K562 (cell line): Measurements from ENCODE around the gene LOXHD1. TPM values are rescaled to one million over a fixed set of nuclear protein-coding genes. Genes with fewer than 3 reads are reported as not detected.

Source experiments
- ATAC-seq: fragments of 200-7000 bp; cut with Tn5 transposase; 3 replicates; pipeline ENCODE4 v1.9.1; 2020; ENCODE audit warnings: moderate library complexity
- BruUV-seq: library from RNA; stranded (reverse); fragments of 400-500 nt; replicated peaks from 2 replicates; lab custom pipeline; 2021; lab: Mats Ljungman, UMichigan
- CTCF ChIA-PET: fragments of 300-600 bp; formaldehyde crosslinking; extraction: SDS; loops from one replicate; lab custom pipeline; 2021; ENCODE audit warnings: low intra/inter-chr PET ratio; lab: Yijun Ruan, JAX
- POLR2A ChIA-PET: fragments of 300-600, 350-650 bp; sonication (Branson Sonifier 250); formaldehyde crosslinking; extraction: SDS; loops from one replicate; lab custom pipeline; 2021; ENCODE audit warnings: antibody characterized with exemption, inconsistent platforms; lab: Yijun Ruan, JAX
- DNase-seq, 4 experiments: peaks; one replicate each; pipeline versions ENCODE4 v3.0.0 to v3.0.0-alpha.2; 2011 to 2018; ENCODE audit warnings: low spot score in 3 of 4, mixed read lengths in 3 of 4; ENCODE audit errors: extremely low read depth in 1 of 4
- FAIRE-seq: peaks from 2 replicates; lab custom pipeline; 2011; peaks lifted over from hg19 to GRCh38; lab: Jason Lieb, UNC
- H2AFZ ChIP-seq: 2 replicates; pipeline ENCODE4 v1.6.0; 2011; ENCODE audit warnings: low read depth, low read length, control low read depth, inconsistent platforms
- H3K27ac ChIP-seq: fragments of 200-600 bp; 3 replicates; pipeline ENCODE4 v1.8.0; 2011; ENCODE audit warnings: low read depth, mild to moderate bottlenecking, control low read depth, inconsistent platforms, low read length, moderate library complexity, mixed read lengths; ENCODE audit errors: extremely low read depth
- H3K27me3 ChIP-seq, 2 experiments: fragments of 300-600 bp in 1 of 2; 2 replicates in 1 of 2; 3 replicates in 1 of 2; pipeline versions ENCODE4 v1.6.0 to v1.8.0; 2011; ENCODE audit warnings: inconsistent platforms in 2 of 2, low read length in 2 of 2, mild to moderate bottlenecking in 1 of 2, mixed read lengths in 1 of 2, moderate library complexity in 1 of 2; ENCODE audit not compliant: control insufficient read depth in 2 of 2, insufficient read depth in 2 of 2
- H3K36me3 ChIP-seq: fragments of 300-600 bp; 3 replicates; pipeline ENCODE4 v1.8.0; 2011; ENCODE audit warnings: mild to moderate bottlenecking, low read length, inconsistent platforms; ENCODE audit not compliant: control insufficient read depth, insufficient read depth
- H3K4me1 ChIP-seq, 2 experiments: fragments of 200-600 bp in 1 of 2; replicated peaks in 1 of 2; 2 replicates in 1 of 2; 3 replicates in 1 of 2; pipeline versions ENCODE4 v1.5.1 to v1.8.0; 2011; ENCODE audit warnings: inconsistent platforms in 2 of 2, low read length in 2 of 2, mild to moderate bottlenecking in 1 of 2, mixed read lengths in 1 of 2, moderate library complexity in 1 of 2; ENCODE audit not compliant: control insufficient read depth in 2 of 2, insufficient read depth in 2 of 2
- H3K4me2 ChIP-seq: 2 replicates; pipeline ENCODE4 v1.6.1; 2011; ENCODE audit warnings: low read length, control low read depth, inconsistent platforms, mixed read lengths; ENCODE audit not compliant: insufficient read depth
- H3K4me3 ChIP-seq: fragments of 200-600 bp; sonication (generic), shearing (Covaris generic); 2 replicates; pipeline ENCODE4 v1.5.1; 2016; ENCODE audit warnings: control low read depth, inconsistent platforms
- H3K79me2 ChIP-seq: fragments of 200-600 bp; 3 replicates; pipeline ENCODE4 v1.8.0; 2011; ENCODE audit warnings: low read length, inconsistent platforms; ENCODE audit not compliant: control insufficient read depth, insufficient read depth
- H3K9ac ChIP-seq, 2 experiments: 2 replicates each; pipeline versions ENCODE4 v1.6.0 to v1.6.1; 2011; ENCODE audit warnings: low read depth in 2 of 2, low read length in 2 of 2, control low read depth in 1 of 2, inconsistent platforms in 1 of 2, mild to moderate bottlenecking in 1 of 2, mixed read lengths in 1 of 2; ENCODE audit not compliant: insufficient read depth in 1 of 2
- H3K9me1 ChIP-seq: one replicate; pipeline ENCODE4 v1.6.0; 2011; ENCODE audit warnings: inconsistent platforms, mild to moderate bottlenecking, low read length, moderate library complexity; ENCODE audit not compliant: control insufficient read depth, insufficient read depth
- H3K9me3 ChIP-seq: replicated peaks from 2 replicates; pipeline ENCODE4 v1.5.1; 2011; ENCODE audit warnings: low read depth, low read length, inconsistent platforms; ENCODE audit not compliant: control insufficient read depth, insufficient read depth
- H4K20me1 ChIP-seq: replicated peaks from 2 replicates; pipeline ENCODE4 v1.6.1; 2011; ENCODE audit warnings: low read length, inconsistent platforms, mixed read lengths; ENCODE audit not compliant: control insufficient read depth, insufficient read depth
- ARID2 ChIP-seq: fragments of 450-650 bp; IDR thresholded peaks from 2 replicates; pipeline ENCODE4 v1.6.1; 2017; ENCODE audit warnings: antibody characterized with exemption, mild to moderate bottlenecking
- CTCF ChIP-seq, 3 experiments: IDR thresholded peaks in 2 of 3; conservative IDR thresholded peaks in 1 of 3; 2 replicates each; pipeline ENCODE4 v1.5.1; 2011 to 2012; ENCODE audit warnings: low read length in 3 of 3, mild to moderate bottlenecking in 3 of 3, control low read depth in 2 of 3, improper control_type of control experiment in 1 of 3, inconsistent platforms in 1 of 3, low read depth in 1 of 3, mixed read lengths in 1 of 3, moderate library complexity in 1 of 3; ENCODE audit not compliant: insufficient read depth in 2 of 3
- RAD21 ChIP-seq, 2 experiments: fragments of 250-450 bp in 1 of 2; fragments of 450-650 bp in 1 of 2; sonication (Bioruptor Pico) in 1 of 2; formaldehyde crosslinking in 1 of 2; IDR thresholded peaks in 1 of 2; conservative IDR thresholded peaks in 1 of 2; 2 replicates each; pipeline versions ENCODE4 v1.4.0 to v1.8.0; 2020 to 2022; ENCODE audit warnings: mild to moderate bottlenecking in 2 of 2, moderate library complexity in 1 of 2
- ZKSCAN8 ChIP-seq: fragments of 200-800 bp; sonication (Bioruptor generic); IDR thresholded peaks from 2 replicates; pipeline ENCODE4 v1.6.1; 2016; ENCODE audit warnings: missing genetic modification characterization, missing compliant biosample characterization
- WGBS: fragments of 100-300 bp; shearing (Covaris generic); methylation state at CpG from one replicate; pipeline ENCODE4 v1.1.6; 2016; ENCODE audit warnings: low coverage, mixed read lengths; ENCODE audit not compliant: insufficient coverage; ENCODE audit errors: missing lambda C conversion rate; 5-methylcytosine and 5-hydroxymethylcytosine counted together
- in situ Hi-C: fragments of 300-500 bp; cut with MboI; formaldehyde crosslinking; loops from 4 replicates; pipeline ENCODE4 v1.15.0; 2018; ENCODE audit warnings: inconsistent platforms, mixed read lengths
- intact Hi-C: fragments of 100-400 bp; cut with micrococcal nuclease; formaldehyde crosslinking; loops from 2 replicates; pipeline ENCODE4 v1.14.2; 2022
- polyA plus RNA-seq, 8 experiments: library from polyadenylated mRNA; depleted of rRNA in 4 of 8; stranded (reverse) in 5 of 8; unstranded in 3 of 8; fragments of >200 nt; fragmentation: Nextera tagmentation in 2 of 8; fragmentation: Illumina TruSeq in 1 of 8; extraction: Ambion mirVana in 2 of 8; extraction: Trizol in 1 of 8; gene quantifications; 2 replicates each; pipeline versions ENCODE4 v1.2.1 to v1.2.3, GENCODE V29; 2011 to 2014; ENCODE audit warnings: inconsistent platforms in 1 of 8, missing spikeins in 1 of 8
- total RNA-seq, 7 experiments: library from RNA; depleted of rRNA in 6 of 7; stranded (reverse); fragments of >200 nt in 6 of 7; fragmentation: Illumina TruSeq in 2 of 7; extraction: Trizol in 2 of 7; gene quantifications; 2 replicates each; pipeline versions ENCODE4 v1.2.1 to v1.2.3, GENCODE V29; 2011 to 2021; ENCODE audit warnings: low replicate concordance in 1 of 7

Gene LOXHD1
- total and polyA plus RNA-seq, 9 of the 15 experiments (the other 6 are each of a cell fraction or from before 2014, with no cell fraction given), result not detected

GRCh38 chr18:46622999-46623398 is 34.0 kb downstream of the LOXHD1 start:
- 0% methylated on average over 3 of the region's 3 CpGs for WGBS
- Histone ChIP-seq H3K4me2 (no peak overlapping the region), H3K27ac (no peak overlapping the region), H3K36me3 (no peaks in the 10 kb centered on the region), H3K9me3 (no peaks in the 10 kb centered on the region), H3K9ac (no peak overlapping the region), H3K9me1 (no peaks in the 10 kb centered on the region), H3K4me1 (peaks cover 0 to 5% of the 10 kb centered on the region in 2 experiments; a peak in 2 of 5 replicates), H2AFZ (no peak overlapping the region), H4K20me1 (no peaks in the 10 kb centered on the region), H3K27me3 (no peaks in the 10 kb centered on the region; a peak in 1 of 5 replicates), H3K4me3 (no peak overlapping the region), H3K79me2 (no peaks in the 10 kb centered on the region)
- FAIRE-seq (no peak), DNase-seq (peak in 1 of 4 experiments; percentile 1), ATAC-seq (no peak)
- no peak for TF ChIP-seq ZKSCAN8
- TF ChIP-seq CTCF (IDR thresholded peaks at IDR 0.05 in 2 of 3, conservative IDR thresholded peaks at IDR 0.05 in 1 of 3; ENCODE audit: insufficient read depth in 2 of 3, low read depth in 1 of 3, low read length in 3 of 3), result peak in 1 of 3 experiments; percentile 32; a peak in 1 of 6 replicates
- TF ChIP-seq RAD21 (CRISPR knock-in tag; conservative IDR thresholded peaks at IDR 0.05 in 1 of 2, IDR thresholded peaks at IDR 0.05 in 1 of 2), result peak; percentile 5 to 32; a peak in 2 of 4 replicates
- TF ChIP-seq ARID2, result no peak
- CTCF ChIA-PET, result no interaction called here
- in situ Hi-C loops, result no loop called here
- BruUV-seq, result no TSS peak
- intact Hi-C loops, result loop anchor here (10.0 kb wide), 1 partner anchor 68 kb away; no protein-coding TSS in a partner anchor
- POLR2A ChIA-PET, result no interaction called here
